ENCODE results near the gene SMARCA4. TPM values are rescaled to one million over a fixed set of nuclear protein-coding genes. Genes with fewer than 3 reads are reported as not detected.
A peak's percentile ranks its signal among the peaks of the same experiment; 100 is the strongest.

SMARCA4 gene
- total RNA-seq = 36.0 TPM

- peaks cover 41% of the 10 kb centered on the region for H3K4me1 ChIP-seq (ENCODE audit: insufficient read depth, low read length)
- no peaks in the 10 kb centered on the region for H3K27me3 ChIP-seq (ENCODE audit: insufficient read depth, low read length)
- no peaks in the 10 kb centered on the region for H3K9me3 ChIP-seq (ENCODE audit: low read depth, low read length)
- H3K4me3 ChIP-seq (ENCODE audit: low read length) = peak within 1 kb of the TSS; percentile 79
Observed at GRCh38 chr19:10960314-10961072, at the start of gene SMARCA4. Gene SMARCA4, plus strand, starts transcription at chr19:10961030. Its CDS starts 23,122 bp downstream, at chr19:10984152.

- H3K27me3 ChIP-seq (ENCODE audit: insufficient read depth, low read length) = no peaks in the 10 kb centered on the region
- no peak overlapping the region for H3K4me3 ChIP-seq (ENCODE audit: low read length)
- H3K4me1 ChIP-seq (ENCODE audit: insufficient read depth, low read length) = no peaks in the 10 kb centered on the region
- no peaks in the 10 kb centered on the region for H3K9me3 ChIP-seq (ENCODE audit: low read depth, low read length)
Observed at GRCh38 chr19:10911579-10912363, 49.1 kb upstream of the SMARCA4 start.

GRCh38 chr19:10912619-10913018 lies 48.2 kb upstream of the SMARCA4 start:
- Histone ChIP-seq H3K4me1 (ENCODE audit: insufficient read depth, low read length) (no peaks in the 10 kb centered on the region), H3K9me3 (ENCODE audit: low read depth, low read length) (no peaks in the 10 kb centered on the region), H3K27me3 (ENCODE audit: insufficient read depth, low read length) (no peaks in the 10 kb centered on the region), H3K4me3 (ENCODE audit: low read length) (no peak overlapping the region)

GRCh38 chr19:10913716-10914340 lies 47.0 kb upstream of the SMARCA4 start:
- Histone ChIP-seq H3K4me3 (ENCODE audit: low read length) (no peak overlapping the region), H3K9me3 (ENCODE audit: low read depth, low read length) (no peaks in the 10 kb centered on the region)

GRCh38 chr19:10915130-10916091 lies 45.4 kb upstream of the SMARCA4 start:
- Histone ChIP-seq H3K4me1 (ENCODE audit: insufficient read depth, low read length) (no peaks in the 10 kb centered on the region), H3K9me3 (ENCODE audit: low read depth, low read length) (no peaks in the 10 kb centered on the region), H3K4me3 (ENCODE audit: low read length) (no peak overlapping the region), H3K27me3 (ENCODE audit: insufficient read depth, low read length) (no peaks in the 10 kb centered on the region)

More at GRCh38 chr19:10913716-10914340, 47.0 kb upstream of the SMARCA4 start:
- Histone ChIP-seq H3K4me1 (ENCODE audit: insufficient read depth, low read length) (no peaks in the 10 kb centered on the region), H3K27me3 (ENCODE audit: insufficient read depth, low read length) (no peaks in the 10 kb centered on the region)

- Histone ChIP-seq H3K4me3 (ENCODE audit: low read length) (no peak overlapping the region), H3K9me3 (ENCODE audit: low read depth, low read length) (no peaks in the 10 kb centered on the region), H3K27me3 (ENCODE audit: insufficient read depth, low read length) (no peaks in the 10 kb centered on the region), H3K4me1 (ENCODE audit: insufficient read depth, low read length) (no peaks in the 10 kb centered on the region)
Observed at GRCh38 chr19:10916602-10917001, 44.2 kb upstream of the SMARCA4 start.

GRCh38 chr19:10918359-10918758 lies 42.5 kb upstream of the SMARCA4 start:
- H3K4me1 ChIP-seq (ENCODE audit: insufficient read depth, low read length) = no peaks in the 10 kb centered on the region
- H3K27me3 ChIP-seq (ENCODE audit: insufficient read depth, low read length) = no peaks in the 10 kb centered on the region

GRCh38 chr19:10919352-10920287 lies 41.2 kb upstream of the SMARCA4 start:
- Histone ChIP-seq H3K4me1 (ENCODE audit: insufficient read depth, low read length) (no peaks in the 10 kb centered on the region), H3K4me3 (ENCODE audit: low read length) (no peak overlapping the region), H3K27me3 (ENCODE audit: insufficient read depth, low read length) (no peaks in the 10 kb centered on the region), H3K9me3 (ENCODE audit: low read depth, low read length) (no peaks in the 10 kb centered on the region)

More at GRCh38 chr19:10918359-10918758, 42.5 kb upstream of the SMARCA4 start:
- H3K4me3 ChIP-seq (ENCODE audit: low read length) = no peak overlapping the region
- no peaks in the 10 kb centered on the region for H3K9me3 ChIP-seq (ENCODE audit: low read depth, low read length)

- H3K27me3 ChIP-seq (ENCODE audit: insufficient read depth, low read length) = no peaks in the 10 kb centered on the region
- no peaks in the 10 kb centered on the region for H3K4me1 ChIP-seq (ENCODE audit: insufficient read depth, low read length)
- no peaks in the 10 kb centered on the region for H3K9me3 ChIP-seq (ENCODE audit: low read depth, low read length)
- H3K4me3 ChIP-seq (ENCODE audit: low read length) = no peak overlapping the region
Observed at GRCh38 chr19:10920288-10920655, 40.6 kb upstream of the SMARCA4 start.

- Histone ChIP-seq H3K4me1 (ENCODE audit: insufficient read depth, low read length) (no peaks in the 10 kb centered on the region), H3K27me3 (ENCODE audit: insufficient read depth, low read length) (no peaks in the 10 kb centered on the region), H3K9me3 (ENCODE audit: low read depth, low read length) (no peaks in the 10 kb centered on the region), H3K4me3 (ENCODE audit: low read length) (no peak overlapping the region)
Observed at GRCh38 chr19:10920781-10921180, 40.0 kb upstream of the SMARCA4 start.

- Histone ChIP-seq H3K4me3 (ENCODE audit: low read length) (no peak overlapping the region), H3K4me1 (ENCODE audit: insufficient read depth, low read length) (no peaks in the 10 kb centered on the region), H3K9me3 (ENCODE audit: low read depth, low read length) (no peaks in the 10 kb centered on the region), H3K27me3 (ENCODE audit: insufficient read depth, low read length) (no peaks in the 10 kb centered on the region)
Observed at GRCh38 chr19:10921199-10921909, 39.5 kb upstream of the SMARCA4 start.

GRCh38 chr19:10921910-10922637 lies 38.8 kb upstream of the SMARCA4 start:
- H3K4me1 ChIP-seq (ENCODE audit: insufficient read depth, low read length) = no peaks in the 10 kb centered on the region
- no peaks in the 10 kb centered on the region for H3K27me3 ChIP-seq (ENCODE audit: insufficient read depth, low read length)
- H3K9me3 ChIP-seq (ENCODE audit: low read depth, low read length) = no peaks in the 10 kb centered on the region
- no peak overlapping the region for H3K4me3 ChIP-seq (ENCODE audit: low read length)

- Histone ChIP-seq H3K4me1 (ENCODE audit: insufficient read depth, low read length) (peaks cover 4% of the 10 kb centered on the region), H3K4me3 (ENCODE audit: low read length) (no peak overlapping the region), H3K9me3 (ENCODE audit: low read depth, low read length) (no peaks in the 10 kb centered on the region), H3K27me3 (ENCODE audit: insufficient read depth, low read length) (no peaks in the 10 kb centered on the region)
Observed at GRCh38 chr19:10922638-10923014, 38.2 kb upstream of the SMARCA4 start.
